Osteoblast (primary cell): ENCODE measurements around the gene SLC35F2. TPM values are rescaled to one million over a fixed set of nuclear protein-coding genes. Genes with fewer than 3 reads are reported as not detected.

ENCODE experiments used
- DNase-seq: peaks from one replicate; pipeline ENCODE4 v3.0.0; 2011; ENCODE audit warnings: low spot score, mixed read lengths; ENCODE audit not compliant: insufficient read length; ENCODE audit errors: missing footprints
- H2AFZ ChIP-seq: 2 replicates; pipeline ENCODE4 v1.6.0; 2011; ENCODE audit warnings: mild to moderate bottlenecking, low read length
- H3K27ac ChIP-seq: 2 replicates; pipeline ENCODE4 v1.5.1; 2011; ENCODE audit warnings: mild to moderate bottlenecking, low read depth, low read length, moderate library complexity
- H3K27me3 ChIP-seq: 2 replicates; pipeline ENCODE4 v1.6.0; 2012; ENCODE audit warnings: mild to moderate bottlenecking, control low read depth, inconsistent platforms, low read length, moderate library complexity; ENCODE audit not compliant: insufficient read depth
- H3K36me3 ChIP-seq: 2 replicates; pipeline ENCODE4 v1.5.1; 2011; ENCODE audit warnings: mild to moderate bottlenecking, low read length, control low read depth, moderate library complexity; ENCODE audit not compliant: insufficient read depth
- H3K4me1 ChIP-seq: 2 replicates; pipeline ENCODE4 v1.5.1; 2011; ENCODE audit warnings: mild to moderate bottlenecking, low read length, control low read depth, moderate library complexity; ENCODE audit not compliant: insufficient read depth
- H3K4me2 ChIP-seq: 2 replicates; pipeline ENCODE4 v1.6.0; 2011; ENCODE audit warnings: mild to moderate bottlenecking, low read length; ENCODE audit not compliant: insufficient read depth
- H3K4me3 ChIP-seq: fragments of 200-600 bp; sonication (generic); 3 replicates; pipeline ENCODE4 v1.5.1; 2012; ENCODE audit warnings: mild to moderate bottlenecking, low read length, inconsistent platforms; ENCODE audit not compliant: insufficient read depth
- H3K79me2 ChIP-seq: 2 replicates; pipeline ENCODE4 v1.6.0; 2012; ENCODE audit warnings: mild to moderate bottlenecking, low read length, control low read depth, inconsistent platforms; ENCODE audit not compliant: insufficient read depth
- H3K9me3 ChIP-seq: 2 replicates; pipeline ENCODE4 v1.5.1; 2011; ENCODE audit warnings: low read depth, low read length, control low read depth
- H4K20me1 ChIP-seq: 2 replicates; pipeline ENCODE4 v1.6.0; 2012; ENCODE audit warnings: mild to moderate bottlenecking, low read length, control low read depth; ENCODE audit not compliant: insufficient read depth
- total RNA-seq: library from RNA; depleted of rRNA; stranded (reverse); fragments of >200 nt; gene quantifications from 2 replicates; pipeline ENCODE4 v1.2.3, GENCODE V29; 2012
- TF ChIP-seq, protein P1 (sequence below): IDR thresholded peaks from 2 replicates; pipeline ENCODE4 v1.5.1; 2011; ENCODE audit warnings: mild to moderate bottlenecking, low read depth, low read length, moderate library complexity; ENCODE audit errors: extremely low read depth

The SLC35F2 gene
- total RNA-seq, 1 donor, result 5.4 TPM

DNA sequence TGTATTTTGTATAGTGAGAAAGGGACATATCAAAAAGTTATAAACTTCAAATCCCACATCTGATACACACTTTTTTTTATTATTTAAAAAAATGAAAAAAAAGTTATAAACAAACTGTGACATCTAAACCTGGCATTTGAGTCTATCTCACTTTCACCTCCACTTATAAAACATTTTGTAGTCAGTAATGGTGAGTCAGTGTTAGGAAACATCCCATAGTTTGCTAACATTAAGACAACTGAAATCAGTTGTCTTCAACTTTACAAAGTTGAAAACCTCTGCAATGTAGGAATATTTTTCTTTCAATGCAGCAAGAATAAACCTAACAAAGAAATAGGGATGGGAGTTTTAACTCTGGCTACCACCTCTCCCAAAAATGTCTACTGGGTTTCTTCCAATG, 47.7 kb downstream of the SLC35F2 start:
- H3K36me3 ChIP-seq, result no peaks in the 10 kb centered on the region
- H3K4me3 ChIP-seq, result no peak overlapping the region
- no peaks in the 10 kb centered on the region for H3K9me3 ChIP-seq
- H3K4me1 ChIP-seq, result no peaks in the 10 kb centered on the region
- no peak overlapping the region for H3K4me2 ChIP-seq
- no peak overlapping the region for H3K27ac ChIP-seq
- no peak for DNase-seq
- H3K79me2 ChIP-seq, result no peaks in the 10 kb centered on the region
- no peaks in the 10 kb centered on the region for H3K27me3 ChIP-seq
- TF ChIP-seq, protein P1, sequence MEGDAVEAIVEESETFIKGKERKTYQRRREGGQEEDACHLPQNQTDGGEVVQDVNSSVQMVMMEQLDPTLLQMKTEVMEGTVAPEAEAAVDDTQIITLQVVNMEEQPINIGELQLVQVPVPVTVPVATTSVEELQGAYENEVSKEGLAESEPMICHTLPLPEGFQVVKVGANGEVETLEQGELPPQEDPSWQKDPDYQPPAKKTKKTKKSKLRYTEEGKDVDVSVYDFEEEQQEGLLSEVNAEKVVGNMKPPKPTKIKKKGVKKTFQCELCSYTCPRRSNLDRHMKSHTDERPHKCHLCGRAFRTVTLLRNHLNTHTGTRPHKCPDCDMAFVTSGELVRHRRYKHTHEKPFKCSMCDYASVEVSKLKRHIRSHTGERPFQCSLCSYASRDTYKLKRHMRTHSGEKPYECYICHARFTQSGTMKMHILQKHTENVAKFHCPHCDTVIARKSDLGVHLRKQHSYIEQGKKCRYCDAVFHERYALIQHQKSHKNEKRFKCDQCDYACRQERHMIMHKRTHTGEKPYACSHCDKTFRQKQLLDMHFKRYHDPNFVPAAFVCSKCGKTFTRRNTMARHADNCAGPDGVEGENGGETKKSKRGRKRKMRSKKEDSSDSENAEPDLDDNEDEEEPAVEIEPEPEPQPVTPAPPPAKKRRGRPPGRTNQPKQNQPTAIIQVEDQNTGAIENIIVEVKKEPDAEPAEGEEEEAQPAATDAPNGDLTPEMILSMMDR, result no peak
- H4K20me1 ChIP-seq, result no peaks in the 10 kb centered on the region
- H2AFZ ChIP-seq, result no peak overlapping the region

DNA sequence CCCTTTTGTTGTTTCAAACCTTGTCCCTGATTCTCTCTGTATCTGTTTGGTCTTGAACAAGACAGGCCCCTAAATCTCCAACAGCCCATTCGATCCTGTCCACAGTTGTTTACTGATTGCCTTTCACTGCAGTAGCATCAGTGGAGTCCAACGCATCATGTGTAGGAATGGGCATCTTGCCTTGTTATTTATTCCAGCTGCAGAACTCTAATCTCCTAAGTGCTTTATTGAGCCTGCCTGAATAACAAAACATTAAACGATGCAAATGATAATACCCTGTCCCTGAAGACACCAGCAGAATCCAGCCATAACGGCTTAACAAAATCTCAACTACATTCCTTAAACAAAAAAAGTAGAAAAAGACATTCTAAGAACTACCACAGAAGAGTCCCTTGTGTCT, 50.1 kb downstream of the SLC35F2 start:
- H3K9me3 ChIP-seq, result no peaks in the 10 kb centered on the region
- no peaks in the 10 kb centered on the region for H3K27me3 ChIP-seq
- no peak for DNase-seq
- no peaks in the 10 kb centered on the region for H3K36me3 ChIP-seq
- TF ChIP-seq, protein P1, result no peak
- no peaks in the 10 kb centered on the region for H4K20me1 ChIP-seq
- H3K4me3 ChIP-seq, result no peak overlapping the region
- no peak overlapping the region for H3K27ac ChIP-seq
- no peaks in the 10 kb centered on the region for H3K79me2 ChIP-seq
- H3K4me1 ChIP-seq, result no peaks in the 10 kb centered on the region
- no peak overlapping the region for H2AFZ ChIP-seq
- no peak overlapping the region for H3K4me2 ChIP-seq

GRCh38 chr11:107804971-107805370, 53.6 kb downstream of the SLC35F2 start:
- no peaks in the 10 kb centered on the region for H4K20me1 ChIP-seq
- H3K4me1 ChIP-seq, result no peaks in the 10 kb centered on the region
- no peaks in the 10 kb centered on the region for H3K27me3 ChIP-seq
- TF ChIP-seq, protein P1, result no peak
- H3K79me2 ChIP-seq, result no peaks in the 10 kb centered on the region
- H3K4me2 ChIP-seq, result no peak overlapping the region
- H3K27ac ChIP-seq, result no peak overlapping the region
- H3K9me3 ChIP-seq, result no peaks in the 10 kb centered on the region
- H2AFZ ChIP-seq, result no peak overlapping the region
- no peak overlapping the region for H3K4me3 ChIP-seq
- no peak for DNase-seq
- H3K36me3 ChIP-seq, result no peaks in the 10 kb centered on the region

- no peaks in the 10 kb centered on the region for H3K27me3 ChIP-seq
- H3K36me3 ChIP-seq, result no peaks in the 10 kb centered on the region
- H3K9me3 ChIP-seq, result no peaks in the 10 kb centered on the region
- TF ChIP-seq, protein P1, result no peak
- H3K79me2 ChIP-seq, result no peaks in the 10 kb centered on the region
- H3K4me1 ChIP-seq, result no peaks in the 10 kb centered on the region
- H4K20me1 ChIP-seq, result no peaks in the 10 kb centered on the region
- no peak overlapping the region for H3K4me2 ChIP-seq
- H2AFZ ChIP-seq, result no peak overlapping the region
- H3K27ac ChIP-seq, result no peak overlapping the region
- H3K4me3 ChIP-seq, result no peak overlapping the region
- no peak for DNase-seq
Observed at GRCh38 chr11:107804211-107804610, 54.4 kb downstream of the SLC35F2 start.
